Measurements from ENCODE around the gene LTF.
A peak's percentile ranks its signal among the peaks of the same experiment; 100 is the strongest.

The LTF gene

DNA sequence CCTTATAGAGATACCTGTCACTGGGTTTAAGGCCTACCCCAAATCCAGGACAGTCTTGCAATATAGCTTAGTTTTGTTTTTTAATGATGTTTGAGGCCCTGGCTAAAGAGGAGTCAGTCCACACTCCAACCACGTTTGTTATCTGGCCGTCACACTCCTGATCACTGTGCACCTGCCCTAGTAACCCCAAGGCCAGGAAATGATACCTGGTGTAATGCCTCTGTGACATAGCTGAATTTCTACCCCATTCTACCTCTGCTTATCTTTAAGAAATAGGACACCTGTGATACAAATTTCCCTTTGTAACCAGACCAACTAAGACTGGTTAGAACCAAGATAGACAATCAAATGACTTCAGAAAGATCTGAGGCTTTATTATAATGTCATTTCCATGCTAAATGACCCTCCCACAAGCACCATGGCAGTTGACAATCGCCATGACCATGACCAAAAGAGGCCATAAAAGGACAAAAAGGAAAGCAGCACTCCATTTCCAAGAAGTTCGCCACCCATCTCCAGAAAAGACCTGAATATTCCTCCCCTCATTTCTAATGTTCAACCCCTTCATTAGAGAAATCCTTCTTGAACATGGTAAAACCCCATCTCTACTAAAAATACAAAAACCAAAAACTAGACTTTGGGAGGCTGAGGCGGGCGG lies 28.3 kb upstream of the LTF start:
- Histone ChIP-seq H4K20me1 (ENCODE audit: insufficient read depth, low read length) (no peaks in the 10 kb centered on the region), H3K4me1 (ENCODE audit: low read length) (peaks cover 36% of the 10 kb centered on the region), H3K4me3 (ENCODE audit: low read length) (no peak overlapping the region), H3K9ac (ENCODE audit: low read length) (no peak overlapping the region), H3K27ac (ENCODE audit: low read length) (peak overlapping the region; percentile 60; the same call in 1 of the 2 replicates), H3K4me2 (ENCODE audit: low read depth, low read length) (no peak overlapping the region), H2AFZ (ENCODE audit: low read length) (peak overlapping the region; percentile 12; the same call in 1 of the 2 replicates), H3K79me2 (ENCODE audit: low read length) (no peaks in the 10 kb centered on the region), H3K9me2 (replicated peaks; ENCODE audit: insufficient read depth, low read length) (no peaks in the 10 kb centered on the region), H3F3A (ENCODE audit: insufficient read depth, low read length) (no peaks in the 10 kb centered on the region), H3K36me3 (replicated peaks; ENCODE audit: insufficient read depth, low read length) (no peaks in the 10 kb centered on the region), H3K27me3 (replicated peaks; ENCODE audit: insufficient read depth, low read length) (no peaks in the 10 kb centered on the region), H3K9me3 (replicated peaks; ENCODE audit: insufficient read depth, low read length) (no peaks in the 10 kb centered on the region)
- no peak for TF ChIP-seq CTCF (IDR thresholded peaks at IDR 0.05; ENCODE audit: low read length)
- TF ChIP-seq EZH2phosphoT487 (IDR thresholded peaks at IDR 0.05; ENCODE audit: low read length) = no peak
- no peak for TF ChIP-seq EZH2 (optimal IDR thresholded peaks at IDR 0.05; ENCODE audit: low read depth, low read length)
- DNase-seq = peak; percentile 59

DNA sequence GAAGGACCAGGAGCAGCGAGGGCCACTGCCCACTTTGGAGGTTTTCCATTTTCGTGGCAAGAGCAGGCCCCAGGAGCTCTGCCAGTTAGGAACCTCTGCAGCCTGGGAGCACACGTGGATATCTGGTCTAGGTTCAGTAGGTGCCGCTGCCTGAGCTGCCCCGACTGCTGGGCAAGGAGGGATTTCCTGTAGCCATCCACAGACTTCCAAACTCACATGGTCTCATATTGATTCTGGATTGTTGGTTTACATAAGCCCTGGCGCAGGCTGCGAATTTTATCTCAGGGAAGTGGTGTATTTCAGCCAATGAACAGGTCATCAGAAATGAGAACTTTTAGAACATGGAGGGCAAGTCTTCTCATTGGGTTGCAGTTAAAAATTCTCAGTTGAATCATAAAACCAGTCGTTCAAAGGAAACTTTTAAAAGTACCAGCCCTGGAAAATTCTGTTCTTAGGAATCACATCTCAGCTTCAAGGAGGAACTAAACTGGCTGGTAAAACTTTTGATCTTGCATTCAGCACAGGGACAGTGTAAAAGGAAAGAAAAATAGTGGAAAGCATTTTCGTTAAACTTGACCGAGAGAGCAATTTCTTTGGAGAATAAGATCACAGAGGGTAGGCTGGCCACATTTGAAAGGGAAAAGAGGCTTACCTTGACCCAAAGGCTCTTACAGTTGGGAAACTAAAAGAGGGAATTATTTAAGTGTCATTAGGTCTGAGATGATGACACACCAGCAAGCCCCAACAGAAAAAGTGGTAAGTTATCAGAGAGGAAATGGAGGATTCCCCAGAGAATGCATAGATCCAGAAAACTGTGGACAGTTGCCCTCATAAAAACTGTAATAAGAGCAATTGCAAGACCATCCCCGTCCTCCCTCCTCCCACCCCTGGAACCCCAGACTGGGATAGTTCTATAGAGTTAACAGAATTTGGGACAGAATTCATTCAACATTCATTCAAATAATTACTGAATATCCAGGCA lies 26.7 kb upstream of the LTF start:
- no peak overlapping the region for H3K4me2 ChIP-seq (ENCODE audit: low read depth, low read length)
- H3K4me1 ChIP-seq (ENCODE audit: low read length) = peaks cover 30% of the 10 kb centered on the region
- H3F3A ChIP-seq (ENCODE audit: insufficient read depth, low read length) = no peaks in the 10 kb centered on the region
- H3K9me2 ChIP-seq (replicated peaks; ENCODE audit: insufficient read depth, low read length) = no peaks in the 10 kb centered on the region
- no peaks in the 10 kb centered on the region for H3K36me3 ChIP-seq (replicated peaks; ENCODE audit: insufficient read depth, low read length)
- no peak overlapping the region for H2AFZ ChIP-seq (ENCODE audit: low read length)
- TF ChIP-seq CTCF (IDR thresholded peaks at IDR 0.05; ENCODE audit: low read length) (no peak), EZH2phosphoT487 (IDR thresholded peaks at IDR 0.05; ENCODE audit: low read length) (no peak), EZH2 (optimal IDR thresholded peaks at IDR 0.05; ENCODE audit: low read depth, low read length) (no peak)
- no peaks in the 10 kb centered on the region for H3K9me3 ChIP-seq (replicated peaks; ENCODE audit: insufficient read depth, low read length)
- DNase-seq = no peak
- no peaks in the 10 kb centered on the region for H3K79me2 ChIP-seq (ENCODE audit: low read length)
- H3K9ac ChIP-seq (ENCODE audit: low read length) = no peak overlapping the region
- no peak overlapping the region for H3K27ac ChIP-seq (ENCODE audit: low read length)
- no peaks in the 10 kb centered on the region for H3K27me3 ChIP-seq (replicated peaks; ENCODE audit: insufficient read depth, low read length)
- H3K4me3 ChIP-seq (ENCODE audit: low read length) = no peak overlapping the region
- no peaks in the 10 kb centered on the region for H4K20me1 ChIP-seq (ENCODE audit: insufficient read depth, low read length)

- H3K9me2 ChIP-seq (replicated peaks; ENCODE audit: insufficient read depth, low read length) = no peaks in the 10 kb centered on the region
These were observed 25.8 kb upstream of the LTF start for GRCh38 chr3:46490338-46491084.

More at GRCh38 chr3:46490338-46491084, 25.8 kb upstream of the LTF start:
- H3K27me3 ChIP-seq (replicated peaks; ENCODE audit: insufficient read depth, low read length) = no peaks in the 10 kb centered on the region
- H3K27ac ChIP-seq (ENCODE audit: low read length) = no peak overlapping the region
- peaks cover 25% of the 10 kb centered on the region for H3K4me1 ChIP-seq (ENCODE audit: low read length)
- H3F3A ChIP-seq (ENCODE audit: insufficient read depth, low read length) = no peaks in the 10 kb centered on the region
- H3K36me3 ChIP-seq (replicated peaks; ENCODE audit: insufficient read depth, low read length) = no peaks in the 10 kb centered on the region
- no peak for DNase-seq
- TF ChIP-seq EZH2phosphoT487 (IDR thresholded peaks at IDR 0.05; ENCODE audit: low read length) = no peak
- TF ChIP-seq CTCF (IDR thresholded peaks at IDR 0.05; ENCODE audit: low read length) = no peak
- TF ChIP-seq EZH2 (optimal IDR thresholded peaks at IDR 0.05; ENCODE audit: low read depth, low read length) = no peak
- H3K4me3 ChIP-seq (ENCODE audit: low read length) = no peak overlapping the region
- H3K9ac ChIP-seq (ENCODE audit: low read length) = no peak overlapping the region
- no peak overlapping the region for H3K4me2 ChIP-seq (ENCODE audit: low read depth, low read length)
- H4K20me1 ChIP-seq (ENCODE audit: insufficient read depth, low read length) = no peaks in the 10 kb centered on the region
- no peaks in the 10 kb centered on the region for H3K79me2 ChIP-seq (ENCODE audit: low read length)
- no peaks in the 10 kb centered on the region for H3K9me3 ChIP-seq (replicated peaks; ENCODE audit: insufficient read depth, low read length)
- no peak overlapping the region for H2AFZ ChIP-seq (ENCODE audit: low read length)
